ENCODE data around the gene SPSB3.
A peak's percentile ranks its signal among the peaks of the same experiment; 100 is the strongest.

The SPSB3 gene

GRCh38 chr16:1774448-1774780 lies 8.0 kb downstream of the SPSB3 start (continued):
- TF ChIP-seq GLIS3 (CRISPR knock-in tag; IDR thresholded peaks at IDR 0.05), result no peak
- no peak for TF ChIP-seq RARB (CRISPR knock-in tag; IDR thresholded peaks at IDR 0.05)
- no peak for TF ChIP-seq ZFP3 (CRISPR knock-in tag; IDR thresholded peaks at IDR 0.05)
- TF ChIP-seq ISL1 (CRISPR knock-in tag; IDR thresholded peaks at IDR 0.05), result no peak

- no peak for TF ChIP-seq POU6F1 (CRISPR knock-in tag; IDR thresholded peaks at IDR 0.05; ENCODE audit: borderline replicate concordance, low read depth)
- TF ChIP-seq ZFP3 (CRISPR knock-in tag; IDR thresholded peaks at IDR 0.05), result no peak
- TF ChIP-seq ZNF70 (CRISPR knock-in tag; IDR thresholded peaks at IDR 0.05), result peak; percentile 66; the same call in 1 of the 2 replicates
- peak; percentile 11 for ATAC-seq
These were observed 8.5 kb downstream of the SPSB3 start for GRCh38 chr16:1773703-1774447.

- TF ChIP-seq BACH2 (CRISPR knock-in tag; IDR thresholded peaks at IDR 0.05; ENCODE audit: borderline replicate concordance) (no peak), TOX (CRISPR knock-in tag; IDR thresholded peaks at IDR 0.05; ENCODE audit: borderline replicate concordance) (no peak), CREB5 (CRISPR knock-in tag; IDR thresholded peaks at IDR 0.05; ENCODE audit: low read depth) (no peak), ZNF565 (CRISPR knock-in tag; conservative IDR thresholded peaks at IDR 0.05; ENCODE audit: low read depth) (no peak), ZFP3 (CRISPR knock-in tag; IDR thresholded peaks at IDR 0.05) (peak; percentile 23; the same call in 1 of the 2 replicates), TSHZ2 (CRISPR knock-in tag; IDR thresholded peaks at IDR 0.05) (0 out of 2 replicates have a peak, but pooled peaks have one; percentile 10)
- peak; percentile 62 for ATAC-seq
These were observed 9.3 kb downstream of the SPSB3 start, which contains the start of gene MRPS34 for GRCh38 chr16:1772908-1773702. TSS of gene MRPS34 (minus strand) at chr16:1773134. CDS start at chr16:1773119, 15 bp downstream.

- no peak for TF ChIP-seq POU6F1 (CRISPR knock-in tag; IDR thresholded peaks at IDR 0.05; ENCODE audit: borderline replicate concordance, low read depth)
- no peak for TF ChIP-seq ZNF70 (CRISPR knock-in tag; IDR thresholded peaks at IDR 0.05)
- no peak for TF ChIP-seq ZFP30 (CRISPR knock-in tag; IDR thresholded peaks at IDR 0.05)
- no peak for TF ChIP-seq ZNF565 (CRISPR knock-in tag; conservative IDR thresholded peaks at IDR 0.05; ENCODE audit: low read depth)
- no peak for TF ChIP-seq PPARA (CRISPR knock-in tag; IDR thresholded peaks at IDR 0.05; ENCODE audit: borderline replicate concordance)
- no peak for TF ChIP-seq TSHZ2 (CRISPR knock-in tag; IDR thresholded peaks at IDR 0.05)
- no peak for TF ChIP-seq ZC3H10 (CRISPR knock-in tag; IDR thresholded peaks at IDR 0.05)
- TF ChIP-seq TOX (CRISPR knock-in tag; IDR thresholded peaks at IDR 0.05; ENCODE audit: borderline replicate concordance), result no peak
- TF ChIP-seq RARB (CRISPR knock-in tag; IDR thresholded peaks at IDR 0.05), result no peak
- no peak for TF ChIP-seq CSRNP3 (CRISPR knock-in tag; IDR thresholded peaks at IDR 0.05)
- TF ChIP-seq ISL1 (CRISPR knock-in tag; IDR thresholded peaks at IDR 0.05), result no peak
- TF ChIP-seq GLIS3 (CRISPR knock-in tag; IDR thresholded peaks at IDR 0.05), result no peak
- no peak for TF ChIP-seq CREB5 (CRISPR knock-in tag; IDR thresholded peaks at IDR 0.05; ENCODE audit: low read depth)
- TF ChIP-seq OSR1 (CRISPR knock-in tag; IDR thresholded peaks at IDR 0.05), result no peak
- no peak; the same call in 2 of the 3 replicates for ATAC-seq
These were observed 9.9 kb downstream of the SPSB3 start, which contains the start of gene EME2 for GRCh38 chr16:1772362-1772907. TSS of gene EME2 (plus strand) at chr16:1772810. CDS start at chr16:1773228, 418 bp downstream.

All from SK-N-SH treated with all-trans-retinoic acid at 6 μM for 48 hours (cell line).